ENCODE results near the gene KIRREL3.

KIRREL3 gene

DNA sequence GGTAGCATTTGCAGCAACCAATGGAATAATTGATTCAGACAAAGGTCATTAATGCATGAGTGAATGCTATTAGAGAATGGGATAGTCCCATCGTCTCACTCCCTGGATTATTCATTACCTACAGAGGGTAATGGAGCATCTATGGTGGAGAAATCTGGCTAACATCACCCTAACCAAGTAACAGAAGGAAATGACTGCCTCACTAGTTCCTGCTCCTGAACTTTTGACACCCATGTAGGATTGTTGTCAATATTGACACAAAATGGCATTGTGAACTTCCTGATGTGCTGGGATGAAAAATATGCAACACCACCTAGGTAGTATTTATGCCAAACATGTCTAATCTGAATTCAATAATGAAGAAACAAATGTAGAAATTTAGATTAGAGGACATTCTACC lies 44.0 kb upstream of the KIRREL3 start:
- TF ChIP-seq, protein P1, sequence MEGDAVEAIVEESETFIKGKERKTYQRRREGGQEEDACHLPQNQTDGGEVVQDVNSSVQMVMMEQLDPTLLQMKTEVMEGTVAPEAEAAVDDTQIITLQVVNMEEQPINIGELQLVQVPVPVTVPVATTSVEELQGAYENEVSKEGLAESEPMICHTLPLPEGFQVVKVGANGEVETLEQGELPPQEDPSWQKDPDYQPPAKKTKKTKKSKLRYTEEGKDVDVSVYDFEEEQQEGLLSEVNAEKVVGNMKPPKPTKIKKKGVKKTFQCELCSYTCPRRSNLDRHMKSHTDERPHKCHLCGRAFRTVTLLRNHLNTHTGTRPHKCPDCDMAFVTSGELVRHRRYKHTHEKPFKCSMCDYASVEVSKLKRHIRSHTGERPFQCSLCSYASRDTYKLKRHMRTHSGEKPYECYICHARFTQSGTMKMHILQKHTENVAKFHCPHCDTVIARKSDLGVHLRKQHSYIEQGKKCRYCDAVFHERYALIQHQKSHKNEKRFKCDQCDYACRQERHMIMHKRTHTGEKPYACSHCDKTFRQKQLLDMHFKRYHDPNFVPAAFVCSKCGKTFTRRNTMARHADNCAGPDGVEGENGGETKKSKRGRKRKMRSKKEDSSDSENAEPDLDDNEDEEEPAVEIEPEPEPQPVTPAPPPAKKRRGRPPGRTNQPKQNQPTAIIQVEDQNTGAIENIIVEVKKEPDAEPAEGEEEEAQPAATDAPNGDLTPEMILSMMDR (IDR thresholded peaks at IDR 0.05; ENCODE audit: insufficient read depth, low read length, poor library complexity, severe bottlenecking), result no peak
- TF ChIP-seq EZH2phosphoT487 (conservative IDR thresholded peaks at IDR 0.05; ENCODE audit: low read length), result no peak
- H3K27ac ChIP-seq (ENCODE audit: low read depth, low read length), result no peak overlapping the region
- no peaks in the 10 kb centered on the region for H4K20me1 ChIP-seq (ENCODE audit: low read depth, low read length)
- H3K27me3 ChIP-seq (ENCODE audit: low read length), result no peaks in the 10 kb centered on the region
- no peak overlapping the region for H3K9ac ChIP-seq (ENCODE audit: low read length)
- no peaks in the 10 kb centered on the region for H3K79me2 ChIP-seq (ENCODE audit: insufficient read depth, low read length)
- H3K4me2 ChIP-seq (ENCODE audit: low read depth, low read length, poor library complexity, severe bottlenecking), result no peak overlapping the region
- no peaks in the 10 kb centered on the region for H3K36me3 ChIP-seq (ENCODE audit: low read length)
- H3F3A ChIP-seq (ENCODE audit: insufficient read depth), result no peaks in the 10 kb centered on the region
- H3K4me3 ChIP-seq (ENCODE audit: insufficient read depth, low read length, poor library complexity, severe bottlenecking), result no peak overlapping the region
- H3K9me2 ChIP-seq (replicated peaks; ENCODE audit: insufficient read depth, low read length), result no peaks in the 10 kb centered on the region
- no peak overlapping the region for H2AFZ ChIP-seq (ENCODE audit: low read depth, low read length, severe bottlenecking)
- no peaks in the 10 kb centered on the region for H3K9me3 ChIP-seq (ENCODE audit: insufficient read depth, low read length)

DNA sequence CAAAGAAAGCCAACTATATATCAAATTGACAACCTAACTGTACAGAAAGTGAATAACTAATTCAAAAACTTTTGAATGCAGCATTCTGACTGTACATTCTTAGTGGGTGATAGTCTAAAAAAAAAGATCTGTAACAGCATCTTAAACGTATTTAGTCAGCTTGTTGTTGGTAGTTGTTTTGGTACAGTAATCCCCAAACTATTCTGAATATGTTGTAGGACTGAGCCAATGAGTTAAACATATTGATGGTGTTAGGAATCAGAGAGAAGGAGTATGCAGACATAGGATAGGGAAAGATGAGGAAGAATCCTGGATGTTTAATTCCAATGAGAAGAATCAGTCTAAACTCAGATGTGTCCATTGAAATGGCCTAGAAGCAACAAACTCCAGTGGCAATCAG lies 41.9 kb upstream of the KIRREL3 start:
- no peaks in the 10 kb centered on the region for H3K27me3 ChIP-seq (ENCODE audit: low read length)
- no peaks in the 10 kb centered on the region for H3K9me2 ChIP-seq (replicated peaks; ENCODE audit: insufficient read depth, low read length)
- H2AFZ ChIP-seq (ENCODE audit: low read depth, low read length, severe bottlenecking), result no peak overlapping the region
- H3K36me3 ChIP-seq (ENCODE audit: low read length), result no peaks in the 10 kb centered on the region
- H3K9me3 ChIP-seq (ENCODE audit: insufficient read depth, low read length), result no peaks in the 10 kb centered on the region
- TF ChIP-seq EZH2phosphoT487 (conservative IDR thresholded peaks at IDR 0.05; ENCODE audit: low read length), result no peak
- TF ChIP-seq, protein P1 (IDR thresholded peaks at IDR 0.05; ENCODE audit: insufficient read depth, low read length, poor library complexity, severe bottlenecking), result no peak
- H3K4me2 ChIP-seq (ENCODE audit: low read depth, low read length, poor library complexity, severe bottlenecking), result no peak overlapping the region
- no peaks in the 10 kb centered on the region for H3F3A ChIP-seq (ENCODE audit: insufficient read depth)
- H4K20me1 ChIP-seq (ENCODE audit: low read depth, low read length), result no peaks in the 10 kb centered on the region
- no peak overlapping the region for H3K9ac ChIP-seq (ENCODE audit: low read length)
- H3K79me2 ChIP-seq (ENCODE audit: insufficient read depth, low read length), result no peaks in the 10 kb centered on the region
- no peak overlapping the region for H3K4me3 ChIP-seq (ENCODE audit: insufficient read depth, low read length, poor library complexity, severe bottlenecking)
- no peak overlapping the region for H3K27ac ChIP-seq (ENCODE audit: low read depth, low read length)

DNA sequence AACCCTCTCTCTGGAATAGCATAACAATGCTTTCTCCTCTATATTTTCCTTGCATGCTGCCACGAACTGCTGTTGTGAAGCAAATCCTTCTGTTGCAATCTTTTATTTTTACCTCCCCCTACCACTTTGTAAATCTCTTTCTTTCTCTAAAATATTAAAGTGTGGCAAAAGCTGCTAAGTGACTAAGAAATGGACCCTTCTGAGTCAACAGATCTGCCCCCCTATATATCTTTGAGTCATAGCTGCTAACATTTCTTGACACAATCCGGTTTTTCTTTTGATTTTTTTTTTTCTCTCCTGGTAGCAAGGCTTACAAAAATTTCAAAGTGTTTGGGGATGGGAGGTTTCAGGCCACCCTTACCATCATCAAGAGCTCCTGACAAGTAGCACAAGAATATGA lies 39.0 kb upstream of the KIRREL3 start:
- no peaks in the 10 kb centered on the region for H3K9me3 ChIP-seq (ENCODE audit: insufficient read depth, low read length)
- no peak overlapping the region for H3K4me3 ChIP-seq (ENCODE audit: insufficient read depth, low read length, poor library complexity, severe bottlenecking)
- TF ChIP-seq EZH2phosphoT487 (conservative IDR thresholded peaks at IDR 0.05; ENCODE audit: low read length), result no peak
- TF ChIP-seq, protein P1 (IDR thresholded peaks at IDR 0.05; ENCODE audit: insufficient read depth, low read length, poor library complexity, severe bottlenecking), result no peak
- no peak overlapping the region for H3K9ac ChIP-seq (ENCODE audit: low read length)
- no peaks in the 10 kb centered on the region for H3K79me2 ChIP-seq (ENCODE audit: insufficient read depth, low read length)
- H2AFZ ChIP-seq (ENCODE audit: low read depth, low read length, severe bottlenecking), result no peak overlapping the region
- no peaks in the 10 kb centered on the region for H3K9me2 ChIP-seq (replicated peaks; ENCODE audit: insufficient read depth, low read length)
- no peak overlapping the region for H3K27ac ChIP-seq (ENCODE audit: low read depth, low read length)
- no peaks in the 10 kb centered on the region for H4K20me1 ChIP-seq (ENCODE audit: low read depth, low read length)
- H3K27me3 ChIP-seq (ENCODE audit: low read length), result no peaks in the 10 kb centered on the region
- no peaks in the 10 kb centered on the region for H3K36me3 ChIP-seq (ENCODE audit: low read length)
- no peaks in the 10 kb centered on the region for H3F3A ChIP-seq (ENCODE audit: insufficient read depth)
- no peak overlapping the region for H3K4me2 ChIP-seq (ENCODE audit: low read depth, low read length, poor library complexity, severe bottlenecking)

Data from SU-DHL-6 (cell line).